Stimulated activated CD4-positive, alpha-beta T cell treated with anti-CD3 and anti-CD28 coated beads, TNF-alpha, amount 100 ng/mL, for 24 hours (primary cell): ENCODE results near the gene ASPA.

Source experiments
- DNase-seq, 3 experiments: peaks; one replicate each; pipeline ENCODE4 v3.0.0-alpha.2; 2020; ENCODE audit warnings: low read depth in 3 of 3

Gene ASPA

DNA sequence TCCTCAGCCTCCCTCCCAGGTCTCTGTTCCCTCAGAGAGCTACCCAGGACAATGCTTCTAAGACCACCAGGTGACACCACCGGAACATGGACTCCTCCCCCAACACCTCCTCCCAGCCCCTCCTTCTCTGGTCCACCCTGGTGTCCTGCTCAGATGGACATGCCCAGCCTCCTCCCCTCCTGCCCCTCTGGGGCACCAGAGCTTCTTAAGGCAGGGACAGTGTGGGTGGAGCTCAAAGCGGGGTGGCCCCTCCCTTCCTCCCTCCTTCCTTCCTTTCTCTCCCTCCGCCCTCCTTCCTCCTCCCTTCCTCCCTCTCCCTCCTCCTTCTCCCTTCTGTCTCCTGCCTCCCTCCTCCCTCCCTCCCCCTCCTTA is 59.1 kb downstream of the ASPA start:
- DNase-seq = no peak

DNA sequence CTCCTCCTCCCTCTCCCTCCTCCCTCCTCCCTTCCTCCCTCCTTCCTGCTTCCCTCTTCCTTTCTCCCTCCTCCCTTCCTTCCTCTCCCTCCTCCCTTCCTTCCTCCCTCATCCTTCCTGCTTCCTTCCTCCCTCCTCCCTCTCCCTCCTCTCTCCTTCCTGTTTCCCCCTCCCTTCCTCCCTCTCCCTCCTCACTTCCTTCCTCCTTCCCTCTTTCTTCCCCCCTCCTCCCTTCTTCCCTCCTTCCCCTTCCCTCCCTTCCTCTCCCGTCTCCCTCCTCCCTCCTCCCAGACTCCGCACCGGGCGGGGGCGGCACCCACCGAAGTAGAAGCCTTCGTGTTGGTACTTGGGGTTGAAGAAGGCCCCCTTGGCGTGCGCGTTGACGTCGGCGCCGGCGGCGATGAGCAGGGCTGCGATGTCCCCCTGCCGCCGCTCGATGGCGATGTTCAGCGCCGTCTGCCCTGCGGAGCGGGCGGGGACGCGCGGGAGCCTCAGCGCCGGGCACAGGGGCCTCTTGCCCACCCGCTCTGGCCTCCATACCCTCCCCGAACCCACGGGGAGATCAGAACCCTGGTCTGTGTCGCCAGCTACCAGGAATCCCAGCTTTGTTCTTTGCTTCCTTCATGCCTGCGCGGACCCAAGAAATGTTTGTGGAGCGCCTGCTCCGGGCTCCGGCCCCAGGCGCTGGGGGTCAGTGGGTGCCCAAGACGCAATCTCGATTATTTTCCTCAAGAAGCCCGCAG is 59.6 kb downstream of the ASPA start:
- DNase-seq = peak; percentile 34 to 61 (median 36)

DNA sequence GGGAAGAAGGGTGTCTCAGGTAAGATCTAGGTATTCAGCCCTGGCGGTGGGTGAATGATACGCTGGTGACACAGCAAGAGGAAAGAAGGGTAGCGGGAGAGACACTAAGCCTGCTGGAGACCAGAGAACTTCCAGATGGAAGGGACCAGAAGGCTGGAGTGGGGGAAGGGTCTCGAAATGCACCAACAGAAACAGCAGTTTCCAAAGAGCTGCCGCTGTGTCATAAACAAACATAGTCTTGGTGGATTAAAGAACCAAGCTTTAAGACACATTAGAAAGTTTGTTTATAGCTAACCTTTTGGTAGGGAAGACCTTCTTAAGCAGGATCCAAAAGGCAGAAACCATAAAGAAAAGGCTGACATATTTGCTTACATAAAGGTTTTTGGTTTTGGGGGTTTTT is 60.9 kb downstream of the ASPA start:
- no peak for DNase-seq

DNA sequence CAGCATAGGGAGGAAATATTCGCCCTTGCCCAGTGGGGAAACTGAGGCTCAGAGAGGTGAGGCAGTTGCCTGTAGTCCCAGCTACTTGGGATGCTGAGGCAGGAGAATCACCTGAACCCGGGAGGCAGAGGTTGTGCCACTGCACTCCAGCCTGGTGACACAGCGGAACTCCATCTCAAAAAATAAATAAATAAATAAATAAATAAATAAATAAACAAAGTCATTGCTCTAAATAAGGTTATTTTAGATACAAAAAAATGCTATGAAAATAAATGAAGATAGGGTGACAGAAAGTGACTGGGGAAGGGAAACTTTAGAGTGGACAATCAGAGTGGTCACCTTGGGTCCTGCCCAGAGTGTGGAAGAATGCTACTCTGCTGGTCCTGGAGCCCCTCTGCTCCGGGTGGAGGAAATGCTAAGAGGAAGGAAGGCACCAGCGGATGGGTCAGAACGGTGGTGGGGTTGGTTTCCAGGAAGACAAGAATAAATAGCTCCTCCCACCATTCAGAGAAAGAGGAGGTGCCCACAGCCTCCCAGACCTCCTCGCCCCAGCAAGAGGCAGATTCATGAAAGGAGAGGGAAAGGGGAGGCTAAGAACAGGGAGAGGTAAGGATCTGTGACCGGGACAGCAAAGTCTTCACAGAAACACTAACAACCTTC is 64.2 kb downstream of the ASPA start:
- no peak for DNase-seq

DNA sequence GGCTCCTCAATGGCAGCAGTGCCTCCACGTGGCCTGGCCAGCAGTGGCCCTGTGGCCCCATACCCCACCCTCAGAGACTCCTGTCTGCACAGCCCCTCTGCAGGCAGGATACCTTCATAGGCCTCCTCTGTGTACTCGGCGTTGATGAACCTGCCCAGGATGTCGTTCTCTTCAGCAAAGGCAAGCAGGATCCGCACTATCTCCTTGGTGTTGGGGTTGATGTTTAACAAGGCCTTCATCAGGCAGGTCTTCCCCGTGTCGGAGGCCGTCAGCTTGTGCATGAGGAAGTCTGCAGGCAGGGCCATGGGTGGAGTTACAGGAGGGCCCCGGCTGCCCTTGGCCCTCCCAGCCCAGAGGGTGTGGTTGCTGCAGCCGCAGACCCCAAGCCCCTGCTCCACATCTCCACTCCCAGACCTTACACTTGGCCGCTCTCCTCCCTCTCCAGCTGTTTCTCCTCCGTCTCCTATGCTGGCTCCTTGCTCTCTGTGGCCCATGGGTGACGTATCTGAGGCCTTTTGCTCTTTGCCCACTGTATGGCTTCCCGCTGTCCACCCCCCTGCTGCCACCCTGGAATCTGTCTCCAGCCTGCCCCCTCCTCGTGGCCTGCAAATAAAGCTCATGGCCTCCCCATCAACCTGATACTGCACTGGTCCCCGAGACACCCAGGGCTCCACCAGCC is 66.8 kb downstream of the ASPA start:
- DNase-seq = no peak

DNA sequence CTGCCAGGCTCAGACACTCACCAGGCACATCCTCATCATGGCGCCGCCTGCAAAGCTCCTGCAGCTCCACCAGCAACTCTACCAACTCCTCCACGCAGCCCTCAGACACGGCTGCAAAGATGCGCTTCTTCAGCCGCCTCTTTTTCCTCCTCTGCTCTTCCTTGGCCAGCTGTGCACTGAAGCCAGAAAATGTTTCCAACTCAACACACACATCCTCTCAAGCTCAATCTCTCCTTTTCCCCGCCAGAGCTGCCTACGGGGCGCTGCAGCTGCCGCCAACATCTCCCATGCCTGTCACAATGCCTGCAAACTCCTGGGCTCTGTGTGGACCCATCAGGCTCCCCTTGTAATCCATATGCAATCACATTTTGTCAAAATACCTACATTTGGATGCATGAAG is 67.7 kb downstream of the ASPA start:
- no peak for DNase-seq

DNA sequence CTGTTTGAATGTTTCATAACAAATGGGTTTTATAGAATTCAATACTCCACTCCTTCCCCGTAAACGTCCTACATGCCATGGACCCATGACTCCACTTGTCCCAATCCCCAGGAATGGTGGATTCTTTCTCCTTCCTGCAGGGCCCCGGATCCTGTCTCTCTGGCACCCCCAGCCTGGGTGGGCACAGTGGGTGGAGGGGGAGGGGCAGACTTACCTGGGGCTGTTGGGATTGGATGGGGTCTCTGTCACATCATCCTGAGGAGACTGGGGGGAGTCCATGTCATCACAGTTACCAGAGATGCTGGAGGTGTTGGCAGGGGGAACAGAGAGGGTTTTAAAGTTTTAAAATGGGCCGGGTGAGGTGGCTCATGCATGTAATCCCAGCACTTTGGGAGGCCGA is 68.6 kb downstream of the ASPA start:
- no peak for DNase-seq

DNA sequence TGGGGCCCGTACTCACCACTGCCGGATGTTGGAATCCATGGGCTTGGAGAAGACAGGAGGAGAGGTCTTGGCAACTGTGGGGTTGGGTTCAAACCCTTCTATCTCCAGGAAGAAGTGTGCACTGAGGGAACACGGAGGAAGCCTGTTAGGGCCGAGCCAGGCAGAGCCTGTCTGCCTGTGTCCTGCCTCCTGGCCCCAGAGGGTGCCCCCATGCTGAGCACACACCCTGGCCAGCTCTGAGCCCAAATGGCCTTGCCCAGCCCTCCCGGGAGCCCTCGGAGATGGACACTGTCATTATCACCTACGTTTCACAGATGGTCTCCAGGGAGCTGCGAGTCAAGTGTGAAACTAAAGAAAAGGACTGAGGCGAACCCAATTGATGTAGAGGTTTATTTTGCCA is 69.4 kb downstream of the ASPA start:
- DNase-seq = no peak

DNA sequence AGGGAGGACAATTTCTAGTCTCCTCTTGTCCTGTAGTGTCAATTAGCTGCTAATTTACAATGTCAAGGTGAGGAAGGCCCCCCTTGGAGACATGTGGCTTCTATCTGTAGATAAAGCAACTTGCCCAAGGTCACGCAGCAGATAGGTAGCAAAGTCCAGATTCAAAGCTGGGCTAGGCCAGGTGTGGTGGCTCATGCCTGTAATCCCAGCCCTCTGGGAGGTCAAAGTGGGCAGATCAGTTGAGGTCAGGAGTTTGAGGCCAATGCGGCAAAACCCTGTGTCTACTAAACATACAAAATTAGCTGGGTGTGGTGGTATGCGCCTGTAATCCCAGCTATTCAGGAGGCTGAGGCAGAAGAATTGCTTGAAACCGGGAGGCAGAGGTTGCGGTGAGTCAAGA is 70.7 kb downstream of the ASPA start:
- DNase-seq = no peak

DNA sequence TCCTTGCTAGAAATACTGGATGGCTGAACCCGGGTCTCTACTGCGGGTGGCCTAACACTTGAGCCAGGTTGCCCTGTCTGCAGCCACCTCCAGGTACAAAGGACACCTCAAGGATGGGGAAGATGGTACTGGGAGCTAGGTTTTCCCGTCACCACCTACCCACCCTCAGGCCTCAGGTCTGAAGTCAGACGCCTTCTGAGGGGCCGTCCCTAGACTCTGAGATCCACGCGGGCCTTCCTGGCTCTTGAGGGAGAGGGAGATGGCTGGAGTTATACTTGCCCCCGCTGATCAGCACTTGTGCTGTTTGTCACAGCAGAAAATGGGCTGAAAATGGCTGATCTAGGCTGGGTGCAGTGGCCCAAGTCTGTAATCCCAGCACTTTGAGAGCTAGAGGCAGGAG is 71.2 kb downstream of the ASPA start:
- DNase-seq = no peak

DNA sequence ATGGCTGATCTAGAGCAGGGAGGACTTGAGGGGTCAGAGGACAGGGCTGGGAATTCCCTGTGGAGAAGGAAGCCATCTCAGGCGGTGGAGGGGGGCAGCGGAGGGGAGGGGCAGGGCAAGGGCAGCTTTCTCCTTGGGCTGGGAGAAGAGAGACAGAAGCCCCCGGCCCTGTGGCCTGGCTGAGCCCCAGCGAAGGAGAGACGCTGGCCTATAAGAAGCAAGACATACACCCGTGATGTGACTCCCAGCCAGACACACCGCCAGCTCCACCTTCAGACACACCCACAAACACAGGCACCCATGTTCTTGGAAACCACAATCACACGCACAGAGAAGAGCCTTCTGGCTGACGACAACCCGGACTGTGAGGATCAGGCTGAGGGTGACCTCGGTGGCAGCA is 71.8 kb downstream of the ASPA start:
- DNase-seq = no peak

DNA sequence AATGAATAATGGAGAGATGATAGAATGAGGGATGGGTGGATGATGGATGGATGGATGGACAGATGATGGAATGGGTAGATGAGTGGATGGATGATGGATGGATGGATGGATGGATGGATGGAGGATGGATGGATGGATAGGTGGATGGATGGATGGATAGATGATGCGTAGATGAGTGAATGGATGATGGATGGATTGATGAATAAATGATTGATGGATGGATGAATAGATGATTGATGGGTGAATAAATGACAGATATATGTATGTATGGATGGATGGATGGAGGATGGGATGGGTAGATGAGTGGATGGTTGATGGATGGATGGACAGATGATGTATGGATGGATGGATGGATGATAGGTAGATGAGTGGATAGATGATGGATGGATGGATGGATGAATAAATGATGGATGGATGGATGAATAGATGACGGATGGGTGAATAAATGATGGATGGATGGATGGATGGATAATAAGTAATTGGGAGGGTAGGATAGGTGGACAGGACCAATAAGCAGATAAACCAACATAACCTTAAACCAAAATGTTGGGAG is 73.9 kb downstream of the ASPA start:
- no peak for DNase-seq

DNA sequence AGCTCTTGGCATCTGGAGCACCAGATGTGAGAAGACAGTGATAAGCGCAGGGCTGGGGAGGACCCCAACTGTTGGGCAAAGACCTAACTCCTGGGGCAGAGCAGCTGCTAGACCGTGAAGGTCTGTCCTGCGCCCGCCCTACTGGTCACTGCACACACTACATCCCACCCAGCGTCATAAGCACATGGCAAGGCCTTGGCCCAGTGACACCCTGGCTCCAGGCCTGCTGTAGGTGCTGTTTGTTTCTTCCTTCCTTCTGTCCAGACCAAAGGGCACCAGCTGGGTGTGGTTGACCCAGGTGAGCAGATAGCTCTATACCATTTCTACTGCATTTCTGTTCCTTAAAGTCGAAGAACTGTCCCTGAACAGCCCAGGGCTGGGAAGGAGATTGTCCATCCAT is 75.4 kb downstream of the ASPA start:
- DNase-seq = no peak

DNA sequence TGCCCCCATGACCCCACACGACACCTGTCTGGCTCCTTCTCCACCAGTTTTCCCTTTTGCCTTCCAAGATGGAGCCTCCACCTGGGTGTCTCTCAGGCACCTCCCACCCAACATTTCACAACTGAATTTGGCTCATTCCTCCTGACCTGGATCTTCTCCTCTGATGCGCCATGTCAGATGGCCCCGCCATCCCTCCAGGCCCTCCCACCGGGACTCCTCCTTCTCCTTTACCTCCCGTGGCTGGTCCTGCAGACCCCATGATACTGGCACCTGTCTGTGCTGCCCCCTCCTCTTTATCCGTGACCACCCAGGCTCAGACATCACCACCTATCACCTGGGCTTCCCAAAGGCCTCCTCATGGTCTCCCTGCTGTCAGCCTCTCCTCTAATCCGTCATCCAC is 77.1 kb downstream of the ASPA start:
- no peak for DNase-seq
